Measurements from ENCODE around the gene TOGARAM1.
"Not testable (repeated sequence)": the region's sequence is repeated elsewhere in the genome, so short reads cannot be mapped to it uniquely, and the experiment has no call there.

Gene TOGARAM1

GRCh38 chr14:45068396-45068795 is 106.4 kb downstream of the TOGARAM1 start:
- Histone ChIP-seq H3K4me1 (no peaks in the 10 kb centered on the region), H4K20me1 (no peaks in the 10 kb centered on the region), H3K27ac (no peak overlapping the region), H3K4me3 (no peak overlapping the region), H3K36me3 (peaks cover 0 to 6% (median 4%) of the 10 kb centered on the region in 11 experiments; a peak in 7 of 22 replicates), H3K4me2 (no peak overlapping the region), H3K27me3 (no peaks in the 10 kb centered on the region), H3K9me3 (replicated peaks in 1 of 11) (no peaks in the 10 kb centered on the region), H3K9ac (no peak overlapping the region)
- no peak for TF ChIP-seq Cebpa-rat (IDR thresholded peaks at IDR 0.05)

GRCh38 chr14:45070215-45070614 is 108.2 kb downstream of the TOGARAM1 start:
- no peaks in the 10 kb centered on the region for H3K4me1 ChIP-seq
- H3K4me2 ChIP-seq = no peak overlapping the region
- no peaks in the 10 kb centered on the region for H3K27me3 ChIP-seq
- no peak for TF ChIP-seq Cebpa-rat (IDR thresholded peaks at IDR 0.05)
- no peak overlapping the region for H3K27ac ChIP-seq
- H3K9me3 ChIP-seq (replicated peaks in 1 of 11) = no peaks in the 10 kb centered on the region
- no peak overlapping the region for H3K4me3 ChIP-seq
- no peaks in the 10 kb centered on the region for H4K20me1 ChIP-seq
- H3K36me3 ChIP-seq = peaks cover 0 to 6% (median 4%) of the 10 kb centered on the region in 11 experiments; a peak in 7 of 22 replicates
- H3K9ac ChIP-seq = no peak overlapping the region

GRCh38 chr14:45072126-45072525 is 110.1 kb downstream of the TOGARAM1 start:
- Histone ChIP-seq H3K4me2 (no peak overlapping the region), H3K9ac (no peak overlapping the region), H3K4me3 (no peak overlapping the region), H3K4me1 (no peaks in the 10 kb centered on the region), H3K36me3 (peaks cover 0 to 6% (median 4%) of the 10 kb centered on the region in 11 experiments; a peak in 6 of 22 replicates), H3K9me3 (replicated peaks in 1 of 11) (no peaks in the 10 kb centered on the region), H3K27me3 (no peaks in the 10 kb centered on the region), H3K27ac (no peak overlapping the region), H4K20me1 (no peaks in the 10 kb centered on the region)
- TF ChIP-seq Cebpa-rat (IDR thresholded peaks at IDR 0.05) = 0 out of 22 replicates have a peak, but pooled peaks of 1 of the 11 experiments have one; percentile 6

GRCh38 chr14:45073231-45073879 is 111.4 kb downstream of the TOGARAM1 start:
- H4K20me1 ChIP-seq = no peaks in the 10 kb centered on the region
- H3K9me3 ChIP-seq (replicated peaks in 1 of 11) = no peaks in the 10 kb centered on the region
- no peaks in the 10 kb centered on the region for H3K4me1 ChIP-seq
- no peak overlapping the region for H3K4me3 ChIP-seq
- H3K9ac ChIP-seq = no peak overlapping the region
- no peaks in the 10 kb centered on the region for H3K27me3 ChIP-seq
- no peak overlapping the region for H3K4me2 ChIP-seq
- no peak for TF ChIP-seq Cebpa-rat (IDR thresholded peaks at IDR 0.05)
- H3K27ac ChIP-seq = no peak overlapping the region
- H3K36me3 ChIP-seq = peaks cover 0 to 6% (median 4%) of the 10 kb centered on the region in 11 experiments; a peak in 6 of 22 replicates

- Histone ChIP-seq H3K27ac (no peak overlapping the region), H3K9me3 (replicated peaks in 1 of 11) (peaks cover 0 to 12% (median 0%) of the 10 kb centered on the region in 11 experiments; a peak in 7 of 22 replicates), H4K20me1 (no peaks in the 10 kb centered on the region), H3K9ac (no peak overlapping the region), H3K4me1 (peaks cover 0 to 3% (median 2%) of the 10 kb centered on the region in 10 experiments; a peak in 6 of 20 replicates), H3K4me3 (no peak overlapping the region), H3K36me3 (peaks cover 0 to 5% (median 0%) of the 10 kb centered on the region in 11 experiments; a peak in 2 of 22 replicates), H3K4me2 (no peak overlapping the region), H3K27me3 (no peaks in the 10 kb centered on the region)
- TF ChIP-seq Cebpa-rat (IDR thresholded peaks at IDR 0.05) = no peak
These were observed 116.3 kb downstream of the TOGARAM1 start for GRCh38 chr14:45078323-45078722.

GRCh38 chr14:45080416-45080968 is 118.5 kb downstream of the TOGARAM1 start:
- H3K27me3 ChIP-seq, H3K4me2 ChIP-seq, H3K27ac ChIP-seq, H3K4me1 ChIP-seq, H3K36me3 ChIP-seq, H3K4me3 ChIP-seq, H3K9ac ChIP-seq: not testable (repeated sequence)
- H3K9me3 ChIP-seq (replicated peaks in 1 of 11) = peaks cover 0 to 12% (median 0%) of the 10 kb centered on the region in 11 experiments; a peak in 7 of 22 replicates
- peaks cover under 1 to 15% (median 8%) of the 10 kb centered on the region in 11 experiments; a peak in 17 of 22 replicates for H4K20me1 ChIP-seq

GRCh38 chr14:45081096-45081495 is 119.1 kb downstream of the TOGARAM1 start:
- not testable (repeated sequence) for H3K4me3 ChIP-seq, H3K27ac ChIP-seq, H3K4me2 ChIP-seq, H3K36me3 ChIP-seq, H3K9ac ChIP-seq, H3K27me3 ChIP-seq
- Histone ChIP-seq H4K20me1 (peaks cover 7 to 21% (median 14%) of the 10 kb centered on the region in 11 experiments; a peak in 19 of 22 replicates), H3K9me3 (replicated peaks in 1 of 11) (peaks cover 0 to 12% (median 0%) of the 10 kb centered on the region in 11 experiments; a peak in 7 of 22 replicates), H3K4me1 (peaks cover 10 to 16% (median 13%) of the 10 kb centered on the region in 10 experiments; a peak in 19 of 20 replicates)

- Histone ChIP-seq H3K4me3 (no peak overlapping the region), H4K20me1 (peaks cover 14 to 34% (median 27%) of the 10 kb centered on the region in 11 experiments; a peak in 20 of 22 replicates), H3K9ac (no peak overlapping the region), H3K36me3 (peaks cover 0 to 10% (median 5%) of the 10 kb centered on the region in 11 experiments; a peak in 6 of 22 replicates), H3K9me3 (replicated peaks in 1 of 11) (peaks cover 0 to 12% (median 0%) of the 10 kb centered on the region in 11 experiments; a peak in 7 of 22 replicates), H3K27ac (no peak overlapping the region), H3K27me3 (no peaks in the 10 kb centered on the region), H3K4me1 (peaks cover 12 to 29% (median 23%) of the 10 kb centered on the region in 10 experiments; a peak in 19 of 20 replicates), H3K4me2 (no peak overlapping the region)
- TF ChIP-seq Cebpa-rat (IDR thresholded peaks at IDR 0.05) = no peak
These were observed 120.4 kb downstream of the TOGARAM1 start for GRCh38 chr14:45082420-45082819.

GRCh38 chr14:45083617-45083975 is 121.6 kb downstream of the TOGARAM1 start:
- peak overlapping the region; percentile 75 to 93 (median 88) for H3K4me3 ChIP-seq
- H3K27me3 ChIP-seq = no peaks in the 10 kb centered on the region
- peak overlapping the region; percentile 51 to 93 (median 82); a peak in 21 of 22 replicates for H3K9ac ChIP-seq
- no peak for TF ChIP-seq Cebpa-rat (IDR thresholded peaks at IDR 0.05)
- peaks cover 24 to 46% (median 39%) of the 10 kb centered on the region in 11 experiments; a peak in 20 of 22 replicates for H4K20me1 ChIP-seq
- peak overlapping the region in 8 of 11 experiments; percentile 17 to 64 (median 42); a peak in 12 of 22 replicates for H3K27ac ChIP-seq
- peaks cover 0 to 21% (median 7%) of the 10 kb centered on the region in 11 experiments; a peak in 6 of 22 replicates for H3K36me3 ChIP-seq
- H3K4me2 ChIP-seq = peak overlapping the region; percentile 66 to 90 (median 82)
- H3K4me1 ChIP-seq = peaks cover 12 to 41% (median 23%) of the 10 kb centered on the region in 10 experiments; a peak in 19 of 20 replicates
- peaks cover 0 to 12% (median 0%) of the 10 kb centered on the region in 11 experiments; a peak in 7 of 22 replicates for H3K9me3 ChIP-seq (replicated peaks in 1 of 11)

Measured in BLaER1 treated with 17β-estradiol and CSF1 and Interleukin-3, amounts not matched to agents 10 nM and 100 nM (cell line).